A549 (cell line): Measurements from ENCODE around the gene AFDN. TPM values are rescaled to one million over a fixed set of nuclear protein-coding genes. Genes with fewer than 3 reads are reported as not detected.

Source experiments
- ATAC-seq, 2 experiments: fragments of 200-7000 bp in 1 of 2; fragments of >200 bp in 1 of 2; cut with Nextera tagmentation in 1 of 2; cut with Tn5 transposase in 1 of 2; 3 replicates each; pipeline versions ENCODE4 v1.8.0 to v1.9.1; 2018 to 2020; ENCODE audit warnings: mild to moderate bottlenecking in 1 of 2, moderate library complexity in 1 of 2
- CTCF ChIA-PET: fragments of 300-600 bp; sonication (Branson Sonifier 250); formaldehyde crosslinking; extraction: SDS; loops from one replicate; lab custom pipeline; 2021; ENCODE audit warnings: antibody characterized with exemption, inconsistent platforms; lab: Yijun Ruan, JAX
- POLR2A ChIA-PET: fragments of 350-600 bp; formaldehyde crosslinking; extraction: SDS; loops from one replicate; lab custom pipeline; 2021; ENCODE audit warnings: antibody characterized with exemption, inconsistent platforms; lab: Yijun Ruan, JAX
- DNase-seq, 2 experiments: peaks; one replicate each; pipeline versions ENCODE4 v3.0.0 to v3.0.0-alpha.2; 2011 to 2016; ENCODE audit warnings: low read depth in 1 of 2, low spot score in 1 of 2
- FAIRE-seq: peaks from 2 replicates; lab custom pipeline; 2011; peaks lifted over from hg19 to GRCh38; lab: Jason Lieb, UNC
- H3K27ac ChIP-seq, 2 experiments: fragments of >200 bp; sonication (Bioruptor Twin); formaldehyde crosslinking; 3 replicates each; pipeline ENCODE4 v1.5.1; 2016 to 2017
- H3K4me1 ChIP-seq: fragments of >200 bp; sonication (Bioruptor Twin); formaldehyde crosslinking; 3 replicates; pipeline ENCODE4 v1.6.1; 2016
- H3K4me2 ChIP-seq: fragments of >200 bp; sonication (Bioruptor Twin); formaldehyde crosslinking; 3 replicates; pipeline ENCODE4 v1.6.1; 2016
- H3K4me3 ChIP-seq: fragments of >200 bp; sonication (Bioruptor Twin); formaldehyde crosslinking; 3 replicates; pipeline ENCODE4 v1.5.1; 2016
- H3K9me3 ChIP-seq: fragments of >200 bp; sonication (Bioruptor Twin); formaldehyde crosslinking; 3 replicates; pipeline ENCODE4 v1.6.1; 2016
- CBX8 ChIP-seq: fragments of 200-600 bp; sonication (generic); IDR thresholded peaks from 2 replicates; pipeline ENCODE4 v1.6.1; 2016
- CHD2 ChIP-seq: fragments of 150-350 bp; IDR thresholded peaks from 2 replicates; pipeline ENCODE4 v1.6.1; 2014; ENCODE audit warnings: low read length; ENCODE audit not compliant: partially characterized antibody
- ESRRA ChIP-seq: fragments of 150-350 bp; IDR thresholded peaks from 2 replicates; pipeline ENCODE4 v1.6.1; 2014; ENCODE audit warnings: mild to moderate bottlenecking, low read length, borderline replicate concordance
- FOSB ChIP-seq: fragments of 250-450 bp; sonication (Bioruptor Pico); IDR thresholded peaks from 2 replicates; pipeline ENCODE4 v1.5.0; 2020; ENCODE audit warnings: mild to moderate bottlenecking, moderate library complexity
- HDAC2 ChIP-seq: fragments of 200-600 bp; sonication (generic); IDR thresholded peaks from 2 replicates; pipeline ENCODE4 v1.6.1; 2016
- HOXB5 ChIP-seq: fragments of 250-450 bp; sonication (Bioruptor Pico); IDR thresholded peaks from 2 replicates; pipeline ENCODE4 v1.5.0; 2020; ENCODE audit warnings: mild to moderate bottlenecking, moderate library complexity
- JUN ChIP-seq, 2 experiments: fragments of >200 bp; sonication (Bioruptor Twin); formaldehyde crosslinking; IDR thresholded peaks; 2 replicates in 1 of 2; 3 replicates in 1 of 2; pipeline ENCODE4 v1.6.1; 2016 to 2017
- MYC ChIP-seq: IDR thresholded peaks from 2 replicates; pipeline ENCODE4 v1.6.1; 2012; ENCODE audit warnings: mild to moderate bottlenecking, inconsistent platforms, low read length, improper control_type of control experiment, borderline replicate concordance
- NPAS2 ChIP-seq: fragments of 250-450 bp; sonication (Bioruptor Pico); IDR thresholded peaks from 2 replicates; pipeline ENCODE4 v1.8.0; 2022; ENCODE audit warnings: mild to moderate bottlenecking, moderate library complexity, borderline replicate concordance
- NR3C1 ChIP-seq: fragments of >200 bp; sonication (Bioruptor Twin); formaldehyde crosslinking; IDR thresholded peaks from 3 replicates; pipeline ENCODE4 v1.6.1; 2017
- PHF8 ChIP-seq: fragments of 200-600 bp; sonication (generic); IDR thresholded peaks from 2 replicates; pipeline ENCODE4 v1.6.1; 2016; ENCODE audit warnings: low read depth, mild to moderate bottlenecking, antibody characterized with exemption, moderate library complexity, borderline replicate concordance
- RAD21 ChIP-seq, 2 experiments: fragments of >200 bp in 1 of 2; sonication (Bioruptor Twin) in 1 of 2; formaldehyde crosslinking in 1 of 2; IDR thresholded peaks in 1 of 2; conservative IDR thresholded peaks in 1 of 2; 2 replicates in 1 of 2; 3 replicates in 1 of 2; pipeline ENCODE4 v1.6.1; 2012 to 2018; ENCODE audit warnings: inconsistent platforms in 1 of 2
- RARB ChIP-seq: fragments of 250-450 bp; sonication (Bioruptor Pico); IDR thresholded peaks from 2 replicates; pipeline ENCODE4 v1.8.0; 2021; ENCODE audit warnings: mild to moderate bottlenecking, moderate library complexity
- SREBF2 ChIP-seq: fragments of 450-650 bp; IDR thresholded peaks from 2 replicates; pipeline ENCODE4 v1.6.1; 2014; ENCODE audit warnings: mild to moderate bottlenecking, moderate library complexity
- ZC3H11A ChIP-seq: fragments of 450-650 bp; IDR thresholded peaks from 2 replicates; pipeline ENCODE4 v1.6.1; 2014; ENCODE audit warnings: antibody characterized with exemption, mild to moderate bottlenecking
- WGBS: methylation state at CpG from one replicate; pipeline ENCODE4 v1.1.6; 2017; ENCODE audit errors: missing lambda C conversion rate; 5-methylcytosine and 5-hydroxymethylcytosine counted together
- polyA plus RNA-seq, 4 experiments: library from polyadenylated mRNA; depleted of rRNA in 3 of 4; stranded (reverse); fragments of >200 nt; fragmentation: RNase III in 1 of 4; extraction: RNeasy Plus Mini Kit Qiagen cat#74134 plus additional on column Dnase treatment in 1 of 4; gene quantifications; 2 replicates in 3 of 4; 3 replicates in 1 of 4; pipeline ENCODE4 v1.2.3, GENCODE V29; 2011 to 2017
- TF ChIP-seq, protein P1 (sequence below): fragments of 150-350 bp; IDR thresholded peaks from 2 replicates; pipeline ENCODE4 v1.6.1; 2014; ENCODE audit warnings: low read depth, mild to moderate bottlenecking, low read length
- TF ChIP-seq, protein P2 (sequence below): IDR thresholded peaks from 2 replicates; pipeline ENCODE4 v1.6.1; 2012; ENCODE audit warnings: low read depth, borderline replicate concordance
- TF ChIP-seq, protein P3 (sequence below): IDR thresholded peaks from 2 replicates; pipeline ENCODE4 v1.6.1; 2012
- TF ChIP-seq, protein P4 (sequence below): fragments of 250-450 bp; sonication (Bioruptor Pico); IDR thresholded peaks from 2 replicates; pipeline ENCODE4 v1.5.0; 2020; ENCODE audit warnings: low read depth, mild to moderate bottlenecking, moderate library complexity
- TF ChIP-seq, protein P5 (sequence below): fragments of 200-600 bp; sonication (generic); IDR thresholded peaks from 2 replicates; pipeline ENCODE4 v1.6.1; 2016; ENCODE audit warnings: antibody characterized with exemption, mild to moderate bottlenecking, moderate library complexity

Gene AFDN
- polyA plus RNA-seq, 2 of the 4 experiments (the other 2 are of a cell fraction): 17.5 to 40.8 TPM

DNA sequence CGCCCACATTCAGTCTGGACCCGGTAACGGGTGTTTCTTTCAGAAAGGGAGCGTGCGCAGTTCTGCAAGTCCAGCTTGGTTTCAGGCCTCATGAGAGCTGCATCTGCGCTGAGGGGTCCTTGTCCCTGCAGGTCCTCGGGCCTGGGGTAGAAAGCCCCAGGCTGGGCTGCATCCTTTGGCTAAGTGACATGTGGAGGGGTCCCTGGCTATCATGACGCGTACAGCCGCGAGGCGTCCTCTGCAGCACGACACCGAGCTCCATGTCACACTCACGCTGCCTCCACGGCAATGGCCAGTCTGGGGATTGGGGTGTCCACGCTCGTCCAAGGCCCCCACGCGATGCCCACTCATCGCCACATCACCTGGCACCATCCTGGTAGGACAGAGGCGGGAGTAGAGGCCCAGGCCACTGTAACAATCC is 169.0 kb downstream of the AFDN start:
- DNase-seq: no peak
- ChIA-PET POLR2A (no interaction called here), CTCF (interaction anchor here (0.6 to 1.2 kb wide), 2 partner anchors 137 to 314 kb away, joined by 3 to 4 read pairs; no protein-coding TSS in a partner anchor)
- Histone ChIP-seq H3K27ac (no peak overlapping the region), H3K4me2 (no peak overlapping the region), H3K4me1 (0 out of 3 replicates have a peak, but pooled peaks cover 7% of the 10 kb centered on the region), H3K9me3 (no peaks in the 10 kb centered on the region), H3K4me3 (no peak overlapping the region)
- 95% methylated on average over 8 of the region's 22 CpGs for WGBS
- no peak; a peak in 1 of 6 replicates for ATAC-seq
- no peak for FAIRE-seq
- TF ChIP-seq JUN (IDR thresholded peaks at IDR 0.05): no peak
- no peak for TF ChIP-seq PHF8
- TF ChIP-seq ZC3H11A: no peak
- TF ChIP-seq, protein P1, sequence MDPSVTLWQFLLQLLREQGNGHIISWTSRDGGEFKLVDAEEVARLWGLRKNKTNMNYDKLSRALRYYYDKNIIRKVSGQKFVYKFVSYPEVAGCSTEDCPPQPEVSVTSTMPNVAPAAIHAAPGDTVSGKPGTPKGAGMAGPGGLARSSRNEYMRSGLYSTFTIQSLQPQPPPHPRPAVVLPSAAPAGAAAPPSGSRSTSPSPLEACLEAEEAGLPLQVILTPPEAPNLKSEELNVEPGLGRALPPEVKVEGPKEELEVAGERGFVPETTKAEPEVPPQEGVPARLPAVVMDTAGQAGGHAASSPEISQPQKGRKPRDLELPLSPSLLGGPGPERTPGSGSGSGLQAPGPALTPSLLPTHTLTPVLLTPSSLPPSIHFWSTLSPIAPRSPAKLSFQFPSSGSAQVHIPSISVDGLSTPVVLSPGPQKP: no peak
- no peak for TF ChIP-seq CBX8
- TF ChIP-seq HDAC2: no peak
- TF ChIP-seq, protein P2, sequence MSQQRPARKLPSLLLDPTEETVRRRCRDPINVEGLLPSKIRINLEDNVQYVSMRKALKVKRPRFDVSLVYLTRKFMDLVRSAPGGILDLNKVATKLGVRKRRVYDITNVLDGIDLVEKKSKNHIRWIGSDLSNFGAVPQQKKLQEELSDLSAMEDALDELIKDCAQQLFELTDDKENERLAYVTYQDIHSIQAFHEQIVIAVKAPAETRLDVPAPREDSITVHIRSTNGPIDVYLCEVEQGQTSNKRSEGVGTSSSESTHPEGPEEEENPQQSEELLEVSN: no peak
- TF ChIP-seq MYC: no peak
- TF ChIP-seq FOSB (CRISPR knock-in tag): no peak
- TF ChIP-seq, protein P3, sequence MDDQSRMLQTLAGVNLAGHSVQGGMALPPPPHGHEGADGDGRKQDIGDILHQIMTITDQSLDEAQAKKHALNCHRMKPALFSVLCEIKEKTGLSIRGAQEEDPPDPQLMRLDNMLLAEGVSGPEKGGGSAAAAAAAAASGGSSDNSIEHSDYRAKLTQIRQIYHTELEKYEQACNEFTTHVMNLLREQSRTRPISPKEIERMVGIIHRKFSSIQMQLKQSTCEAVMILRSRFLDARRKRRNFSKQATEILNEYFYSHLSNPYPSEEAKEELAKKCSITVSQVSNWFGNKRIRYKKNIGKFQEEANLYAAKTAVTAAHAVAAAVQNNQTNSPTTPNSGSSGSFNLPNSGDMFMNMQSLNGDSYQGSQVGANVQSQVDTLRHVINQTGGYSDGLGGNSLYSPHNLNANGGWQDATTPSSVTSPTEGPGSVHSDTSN: no peak

DNA sequence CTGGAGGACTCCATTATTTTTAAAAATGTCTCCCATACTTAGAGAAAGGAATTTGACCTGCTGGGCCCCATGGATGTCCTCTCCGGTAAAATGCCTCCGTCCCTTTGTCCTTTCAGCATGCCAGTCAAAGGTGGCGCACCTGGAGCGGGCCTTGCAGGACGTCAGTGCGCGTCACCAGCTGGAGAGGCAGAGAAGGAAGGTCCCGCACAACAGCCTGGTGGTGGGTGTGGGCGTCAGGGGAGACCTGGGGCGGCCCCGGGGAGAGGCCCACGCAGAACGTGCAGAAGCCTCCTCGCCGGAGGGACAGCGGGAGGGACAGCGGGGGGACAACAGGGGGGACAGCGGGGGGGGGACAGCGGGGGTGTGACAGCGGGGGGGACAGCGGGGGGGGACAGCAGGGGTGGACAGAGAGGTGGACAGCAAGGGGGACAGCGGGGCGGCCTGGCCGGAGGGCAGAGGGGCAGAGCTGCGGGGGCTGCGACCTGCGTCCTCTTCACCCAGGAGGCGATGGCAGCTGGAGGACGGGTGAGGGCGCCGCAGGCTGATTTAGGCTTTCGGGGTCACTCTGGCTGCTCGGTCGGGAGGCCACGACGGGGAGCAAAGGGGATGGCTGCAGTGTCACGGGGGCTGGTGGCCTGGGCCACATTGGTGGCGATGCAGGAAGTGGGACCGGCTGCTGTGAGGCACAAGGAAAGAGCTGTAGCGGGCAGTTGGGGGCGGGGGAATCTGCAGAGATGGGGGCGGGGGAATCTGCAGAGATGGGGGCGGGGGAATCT is 169.9 kb downstream of the AFDN start:
- DNase-seq (peak in 1 of 2 experiments; percentile 22), ATAC-seq (peak; percentile 30 to 59; a peak in 5 of 6 replicates), FAIRE-seq (no peak)
- CTCF ChIA-PET: interaction anchor here (0.6 to 1.2 kb wide), 3 partner anchors 134 to 314 kb away, joined by 3 to 4 read pairs (median 3); no protein-coding TSS in a partner anchor
- H3K27ac ChIP-seq: peak overlapping the region in 1 of 2 experiments; percentile 75; a peak in 3 of 6 replicates
- WGBS: 80% methylated on average over 14 of the region's 43 CpGs
- H3K4me2 ChIP-seq: peak overlapping the region; percentile 34; the same call in 1 of the 3 replicates
- H3K9me3 ChIP-seq: no peaks in the 10 kb centered on the region
- H3K4me1 ChIP-seq: 0 out of 3 replicates have a peak, but pooled peaks cover 7% of the 10 kb centered on the region
- TF ChIP-seq RARB (no peak), RAD21 (conservative IDR thresholded peaks at IDR 0.05 in 1 of 2, IDR thresholded peaks at IDR 0.05 in 1 of 2) (0 out of 5 replicates have a peak, but pooled peaks of 1 of the 2 experiments have one; percentile 11)
- no peak overlapping the region for H3K4me3 ChIP-seq
- POLR2A ChIA-PET: no interaction called here

DNA sequence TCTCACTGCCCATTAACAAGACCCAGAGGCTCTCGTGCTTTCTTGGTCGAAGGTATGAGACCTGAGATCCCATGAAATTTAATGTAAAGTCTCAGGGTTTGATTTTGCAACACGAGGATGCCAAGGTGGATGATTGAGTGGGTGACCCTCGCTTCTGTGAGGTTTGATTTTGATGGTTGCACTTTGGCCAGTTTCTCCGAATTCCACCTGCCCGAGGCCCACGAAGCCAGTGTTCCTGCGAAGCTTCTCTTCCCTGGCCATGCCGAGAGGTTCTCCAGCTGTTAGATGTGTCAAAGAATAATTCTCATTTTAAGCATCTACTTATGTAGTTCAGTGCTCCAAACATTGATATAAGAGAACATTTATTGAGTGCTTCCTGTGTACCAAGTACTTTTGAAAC is 170.9 kb downstream of the AFDN start, which contains the start of gene KIF25:
KIF25 (plus strand) TSS at position 30 of the 400 bp plus-strand sequence. CDS start 31,915 bp downstream, outside the sequence.
- FAIRE-seq: no peak
- H3K4me3 ChIP-seq: no peak within 1 kb of the TSS
- H3K9me3 ChIP-seq: no peaks in the 10 kb centered on the region
- no peak for ATAC-seq
- H3K4me2 ChIP-seq: peak within 1 kb of the TSS; percentile 34; the same call in 1 of the 3 replicates
- H3K27ac ChIP-seq: peak within 1 kb of the TSS in 1 of 2 experiments; percentile 75; a peak in 3 of 6 replicates
- WGBS: 82% methylated on average over 9 of the region's 9 CpGs
- ChIA-PET CTCF (interaction anchor here (0.8 kb wide), 1 partner anchor 13 kb away, joined by 5 read pairs; no protein-coding TSS in a partner anchor), POLR2A (no interaction called here)
- DNase-seq: no peak
- H3K4me1 ChIP-seq: 0 out of 3 replicates have a peak, but pooled peaks cover 7% of the 10 kb centered on the region
- TF ChIP-seq HOXB5: no peak
- TF ChIP-seq, protein P4, sequence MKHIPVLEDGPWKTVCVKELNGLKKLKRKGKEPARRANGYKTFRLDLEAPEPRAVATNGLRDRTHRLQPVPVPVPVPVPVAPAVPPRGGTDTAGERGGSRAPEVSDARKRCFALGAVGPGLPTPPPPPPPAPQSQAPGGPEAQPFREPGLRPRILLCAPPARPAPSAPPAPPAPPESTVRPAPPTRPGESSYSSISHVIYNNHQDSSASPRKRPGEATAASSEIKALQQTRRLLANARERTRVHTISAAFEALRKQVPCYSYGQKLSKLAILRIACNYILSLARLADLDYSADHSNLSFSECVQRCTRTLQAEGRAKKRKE (CRISPR knock-in tag): no peak
- TF ChIP-seq NR3C1: no peak
- TF ChIP-seq, protein P5, sequence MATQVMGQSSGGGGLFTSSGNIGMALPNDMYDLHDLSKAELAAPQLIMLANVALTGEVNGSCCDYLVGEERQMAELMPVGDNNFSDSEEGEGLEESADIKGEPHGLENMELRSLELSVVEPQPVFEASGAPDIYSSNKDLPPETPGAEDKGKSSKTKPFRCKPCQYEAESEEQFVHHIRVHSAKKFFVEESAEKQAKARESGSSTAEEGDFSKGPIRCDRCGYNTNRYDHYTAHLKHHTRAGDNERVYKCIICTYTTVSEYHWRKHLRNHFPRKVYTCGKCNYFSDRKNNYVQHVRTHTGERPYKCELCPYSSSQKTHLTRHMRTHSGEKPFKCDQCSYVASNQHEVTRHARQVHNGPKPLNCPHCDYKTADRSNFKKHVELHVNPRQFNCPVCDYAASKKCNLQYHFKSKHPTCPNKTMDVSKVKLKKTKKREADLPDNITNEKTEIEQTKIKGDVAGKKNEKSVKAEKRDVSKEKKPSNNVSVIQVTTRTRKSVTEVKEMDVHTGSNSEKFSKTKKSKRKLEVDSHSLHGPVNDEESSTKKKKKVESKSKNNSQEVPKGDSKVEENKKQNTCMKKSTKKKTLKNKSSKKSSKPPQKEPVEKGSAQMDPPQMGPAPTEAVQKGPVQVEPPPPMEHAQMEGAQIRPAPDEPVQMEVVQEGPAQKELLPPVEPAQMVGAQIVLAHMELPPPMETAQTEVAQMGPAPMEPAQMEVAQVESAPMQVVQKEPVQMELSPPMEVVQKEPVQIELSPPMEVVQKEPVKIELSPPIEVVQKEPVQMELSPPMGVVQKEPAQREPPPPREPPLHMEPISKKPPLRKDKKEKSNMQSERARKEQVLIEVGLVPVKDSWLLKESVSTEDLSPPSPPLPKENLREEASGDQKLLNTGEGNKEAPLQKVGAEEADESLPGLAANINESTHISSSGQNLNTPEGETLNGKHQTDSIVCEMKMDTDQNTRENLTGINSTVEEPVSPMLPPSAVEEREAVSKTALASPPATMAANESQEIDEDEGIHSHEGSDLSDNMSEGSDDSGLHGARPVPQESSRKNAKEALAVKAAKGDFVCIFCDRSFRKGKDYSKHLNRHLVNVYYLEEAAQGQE: no peak
- TF ChIP-seq PHF8: no peak
- TF ChIP-seq SREBF2: no peak
- no peak for TF ChIP-seq HDAC2
- TF ChIP-seq, protein P3: no peak
- TF ChIP-seq ESRRA: no peak
- TF ChIP-seq NPAS2 (CRISPR knock-in tag): no peak
- TF ChIP-seq CHD2: no peak
